Progenitor cell of endocrine pancreas (in vitro differentiated cells): ENCODE measurements around the gene KRTAP22-1. TPM values are rescaled to one million over a fixed set of nuclear protein-coding genes. Genes with fewer than 3 reads are reported as not detected.

ENCODE experiments used
- DNase-seq: peaks from one replicate; pipeline ENCODE4 v3.0.0; 2021; ENCODE audit warnings: low spot score; ENCODE audit not compliant: unreplicated experiment
- H3K27ac Mint-ChIP-seq: 2 replicates; pipeline ENCODE4 v1.8.0; 2021; ENCODE audit warnings: mild to moderate bottlenecking, moderate library complexity, mixed read lengths
- H3K27me3 Mint-ChIP-seq: 2 replicates; pipeline ENCODE4 v1.8.0; 2021; ENCODE audit warnings: mixed read lengths
- H3K36me3 Mint-ChIP-seq: 2 replicates; pipeline ENCODE4 v1.8.0; 2022; ENCODE audit warnings: mixed read lengths; ENCODE audit not compliant: insufficient read depth
- H3K4me1 Mint-ChIP-seq: 2 replicates; pipeline ENCODE4 v1.8.0; 2021; ENCODE audit warnings: low read depth, mixed read lengths
- H3K4me3 Mint-ChIP-seq: 2 replicates; pipeline ENCODE4 v1.8.0; 2021; ENCODE audit warnings: low read depth, mild to moderate bottlenecking, moderate library complexity, mixed read lengths
- H3K9me3 Mint-ChIP-seq: 2 replicates; pipeline ENCODE4 v1.8.0; 2021; ENCODE audit warnings: low read depth, mixed read lengths
- total RNA-seq: library from RNA; stranded (reverse); gene quantifications from 2 replicates; pipeline ENCODE4 v1.2.1, GENCODE V29; 2021
- TF ChIP-seq, protein P1 (sequence below): fragments of 200-600 bp; sonication (generic); IDR thresholded peaks from one replicate; pipeline ENCODE4 v1.5.0; 2021; ENCODE audit warnings: antibody characterized with exemption, mild to moderate bottlenecking; ENCODE audit not compliant: unreplicated experiment

KRTAP22-1 gene
- total RNA-seq, 1 donor from 2014 or later, result not detected

DNA sequence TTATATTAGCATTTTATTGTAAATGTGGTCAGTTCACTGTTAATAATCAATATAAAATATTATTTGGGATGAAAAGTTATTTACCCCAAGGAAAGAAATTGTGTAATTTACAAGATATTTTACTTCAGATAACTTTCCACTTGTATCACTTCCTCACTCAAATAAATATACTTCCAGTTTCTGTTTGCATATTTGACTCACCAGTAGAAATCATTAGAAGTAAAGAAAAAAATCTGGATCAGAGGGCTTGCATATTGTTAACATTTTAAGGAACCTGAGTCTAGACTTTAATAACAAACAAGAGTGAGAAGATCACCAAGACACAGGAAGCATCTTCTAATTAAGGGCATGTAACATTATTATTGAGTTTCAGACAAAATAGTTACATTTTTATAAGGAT lies 19.2 kb downstream of the KRTAP22-1 start:
- TF ChIP-seq, protein P1, sequence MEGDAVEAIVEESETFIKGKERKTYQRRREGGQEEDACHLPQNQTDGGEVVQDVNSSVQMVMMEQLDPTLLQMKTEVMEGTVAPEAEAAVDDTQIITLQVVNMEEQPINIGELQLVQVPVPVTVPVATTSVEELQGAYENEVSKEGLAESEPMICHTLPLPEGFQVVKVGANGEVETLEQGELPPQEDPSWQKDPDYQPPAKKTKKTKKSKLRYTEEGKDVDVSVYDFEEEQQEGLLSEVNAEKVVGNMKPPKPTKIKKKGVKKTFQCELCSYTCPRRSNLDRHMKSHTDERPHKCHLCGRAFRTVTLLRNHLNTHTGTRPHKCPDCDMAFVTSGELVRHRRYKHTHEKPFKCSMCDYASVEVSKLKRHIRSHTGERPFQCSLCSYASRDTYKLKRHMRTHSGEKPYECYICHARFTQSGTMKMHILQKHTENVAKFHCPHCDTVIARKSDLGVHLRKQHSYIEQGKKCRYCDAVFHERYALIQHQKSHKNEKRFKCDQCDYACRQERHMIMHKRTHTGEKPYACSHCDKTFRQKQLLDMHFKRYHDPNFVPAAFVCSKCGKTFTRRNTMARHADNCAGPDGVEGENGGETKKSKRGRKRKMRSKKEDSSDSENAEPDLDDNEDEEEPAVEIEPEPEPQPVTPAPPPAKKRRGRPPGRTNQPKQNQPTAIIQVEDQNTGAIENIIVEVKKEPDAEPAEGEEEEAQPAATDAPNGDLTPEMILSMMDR, result no peak
- no peak overlapping the region for H3K4me3 Mint-ChIP-seq
- DNase-seq, result no peak
- no peak overlapping the region for H3K27ac Mint-ChIP-seq
- no peaks in the 10 kb centered on the region for H3K27me3 Mint-ChIP-seq
- peaks cover 13% of the 10 kb centered on the region for H3K9me3 Mint-ChIP-seq
- H3K4me1 Mint-ChIP-seq, result no peaks in the 10 kb centered on the region
- H3K36me3 Mint-ChIP-seq, result no peaks in the 10 kb centered on the region

DNA sequence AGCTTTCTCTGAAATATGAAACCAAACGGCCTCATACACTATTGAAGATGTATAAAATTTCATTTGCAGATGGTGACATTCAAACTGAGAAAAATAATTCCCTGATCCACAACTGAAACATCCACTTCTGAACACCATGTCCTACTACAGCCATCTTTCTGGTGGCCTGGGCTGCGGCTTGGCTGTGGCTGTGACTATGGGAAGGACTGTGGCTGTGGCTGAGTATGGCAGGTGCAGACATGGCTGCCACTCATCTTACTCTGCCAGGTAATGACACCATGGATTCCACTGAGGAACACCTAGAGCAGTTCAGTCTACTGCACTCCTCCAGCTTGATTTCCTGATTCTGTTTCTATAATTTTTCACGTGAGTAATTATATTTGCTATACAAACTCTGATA lies 19.6 kb downstream of the KRTAP22-1 start, which contains the start of gene KRTAP20-4:
Gene KRTAP20-4 (plus strand): TSS at position 106 of the 400 bp plus-strand sequence.
- peaks cover 12% of the 10 kb centered on the region for H3K9me3 Mint-ChIP-seq
- H3K4me1 Mint-ChIP-seq, result no peaks in the 10 kb centered on the region
- DNase-seq, result no peak
- TF ChIP-seq, protein P1, result no peak
- H3K27ac Mint-ChIP-seq, result no peak within 1 kb of the TSS
- no peaks in the 10 kb centered on the region for H3K27me3 Mint-ChIP-seq
- no peaks in the 10 kb centered on the region for H3K36me3 Mint-ChIP-seq
- no peak within 1 kb of the TSS for H3K4me3 Mint-ChIP-seq

DNA sequence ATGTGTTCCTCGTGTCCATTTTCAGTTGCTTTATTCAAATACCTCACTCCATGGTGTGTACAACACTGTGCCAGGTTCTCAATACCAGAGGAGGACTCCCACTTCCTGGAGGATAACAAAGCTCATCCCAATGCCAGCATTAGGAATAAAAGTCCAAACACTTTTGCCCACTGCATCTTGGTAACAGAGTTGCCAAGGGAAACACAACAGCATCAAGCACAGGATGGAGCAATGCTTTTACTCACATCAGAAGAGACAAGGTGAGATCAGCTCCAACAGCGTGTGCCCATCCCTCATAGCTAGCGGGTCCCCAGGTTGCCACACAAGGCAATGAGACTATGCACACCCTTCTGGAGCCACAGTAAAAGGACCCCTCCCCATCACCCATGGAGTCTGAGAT lies 22.5 kb downstream of the KRTAP22-1 start:
- no peak overlapping the region for H3K4me3 Mint-ChIP-seq
- H3K4me1 Mint-ChIP-seq, result no peaks in the 10 kb centered on the region
- no peaks in the 10 kb centered on the region for H3K27me3 Mint-ChIP-seq
- no peaks in the 10 kb centered on the region for H3K36me3 Mint-ChIP-seq
- H3K9me3 Mint-ChIP-seq, result peaks cover 19% of the 10 kb centered on the region
- TF ChIP-seq, protein P1, result no peak
- no peak for DNase-seq
- no peak overlapping the region for H3K27ac Mint-ChIP-seq

DNA sequence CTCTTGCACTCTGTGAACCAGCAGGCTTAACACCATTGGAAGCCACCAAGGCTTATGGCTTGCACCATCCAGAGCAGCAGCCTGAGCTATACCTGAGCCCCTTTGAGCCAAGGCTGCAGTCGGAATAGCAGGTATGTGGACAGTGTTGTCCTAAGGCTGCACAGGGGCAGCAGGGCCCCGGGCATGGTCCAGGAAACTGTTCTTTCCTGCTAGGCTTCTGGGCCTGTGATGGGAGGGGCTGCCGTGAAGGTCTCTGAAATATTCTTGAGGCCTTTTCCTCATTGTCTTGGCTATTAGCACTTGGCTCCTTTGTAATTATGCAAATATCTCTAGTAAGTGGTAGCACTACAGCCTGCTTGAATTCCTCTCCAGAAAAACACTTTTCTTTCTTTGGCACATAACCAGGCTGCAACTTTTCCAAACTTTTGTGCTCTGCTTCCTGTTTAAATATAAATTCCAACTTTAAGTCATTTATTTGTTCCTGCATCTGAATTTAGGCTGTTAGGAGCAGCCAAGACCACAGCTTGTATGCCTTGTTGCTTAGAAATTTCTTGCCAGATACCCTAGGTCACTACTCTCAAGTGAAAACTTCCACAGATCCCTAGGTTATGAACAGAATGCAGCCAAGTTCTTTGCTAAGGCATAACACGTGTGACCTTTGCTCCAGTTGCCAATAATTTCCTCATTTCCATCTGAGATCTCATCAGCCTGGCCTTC lies 24.7 kb downstream of the KRTAP22-1 start:
- Mint-ChIP-seq H3K27ac (no peak overlapping the region), H3K27me3 (no peaks in the 10 kb centered on the region), H3K36me3 (no peaks in the 10 kb centered on the region), H3K9me3 (peaks cover 20% of the 10 kb centered on the region), H3K4me1 (no peaks in the 10 kb centered on the region), H3K4me3 (no peak overlapping the region)
- no peak for DNase-seq
- TF ChIP-seq, protein P1, result no peak

DNA sequence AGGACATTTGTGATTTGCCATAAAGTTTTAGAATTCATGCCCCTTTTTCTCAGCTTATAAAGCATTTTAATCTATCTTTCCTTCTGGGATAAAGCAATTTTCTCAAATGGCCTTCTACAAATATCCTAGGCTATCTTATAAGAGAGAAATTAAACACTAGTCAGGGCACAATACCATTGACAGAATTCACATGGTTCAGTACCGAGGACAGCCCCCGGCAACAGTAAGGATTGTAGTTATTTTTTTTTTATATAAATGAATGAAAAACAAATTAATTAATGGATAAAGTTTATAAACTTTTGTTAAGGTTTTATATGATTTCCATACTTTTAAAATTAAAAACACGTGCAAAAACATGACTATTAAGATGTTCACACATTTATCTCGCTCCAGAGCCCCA lies 27.2 kb downstream of the KRTAP22-1 start:
- Mint-ChIP-seq H3K4me1 (no peaks in the 10 kb centered on the region), H3K9me3 (peaks cover 28% of the 10 kb centered on the region), H3K27ac (no peak overlapping the region), H3K4me3 (no peak overlapping the region), H3K36me3 (no peaks in the 10 kb centered on the region), H3K27me3 (no peaks in the 10 kb centered on the region)
- DNase-seq, result no peak
- TF ChIP-seq, protein P1, result no peak
